MCF 10A (cell line): ENCODE measurements around the gene EXTL1. TPM values are rescaled to one million over a fixed set of nuclear protein-coding genes. Genes with fewer than 3 reads are reported as not detected.

Experiments used
- BruUV-seq: library from RNA; stranded (reverse); fragments of 400-500 nt; replicated peaks from 2 replicates; lab custom pipeline; 2021; lab: Mats Ljungman, UMichigan
- CTCF ChIA-PET: fragments of 300-600 bp; sonication (Branson Sonifier 250); formaldehyde crosslinking; extraction: SDS; loops from one replicate; lab custom pipeline; 2021; ENCODE audit warnings: antibody characterized with exemption, inconsistent platforms; lab: Yijun Ruan, JAX
- POLR2A ChIA-PET: fragments of 300-600, 350-650 bp; sonication (Branson Sonifier 250); formaldehyde crosslinking; extraction: SDS; loops from one replicate; lab custom pipeline; 2020; ENCODE audit warnings: antibody characterized with exemption, inconsistent platforms; lab: Yijun Ruan, JAX
- DNase-seq: peaks from one replicate; pipeline ENCODE4 v3.0.0-alpha.2; 2018; ENCODE audit not compliant: unreplicated experiment
- H3K27ac Mint-ChIP-seq: one replicate; pipeline ENCODE4 v1.8.0; 2022; ENCODE audit warnings: mild to moderate bottlenecking, low read depth, mixed read lengths; ENCODE audit not compliant: unreplicated experiment
- H3K27me3 Mint-ChIP-seq: one replicate; pipeline ENCODE4 v1.8.0; 2022; ENCODE audit warnings: mixed read lengths; ENCODE audit not compliant: insufficient read depth, unreplicated experiment
- H3K36me3 Mint-ChIP-seq: one replicate; pipeline ENCODE4 v1.8.0; 2022; ENCODE audit warnings: mild to moderate bottlenecking, moderate library complexity, mixed read lengths; ENCODE audit not compliant: insufficient read depth, unreplicated experiment
- H3K4me1 Mint-ChIP-seq: one replicate; pipeline ENCODE4 v1.8.0; 2022; ENCODE audit warnings: mixed read lengths; ENCODE audit not compliant: insufficient read depth, unreplicated experiment
- H3K4me3 Mint-ChIP-seq: one replicate; pipeline ENCODE4 v1.8.0; 2022; ENCODE audit warnings: mild to moderate bottlenecking, moderate library complexity, mixed read lengths; ENCODE audit not compliant: unreplicated experiment
- H3K9me3 Mint-ChIP-seq: one replicate; pipeline ENCODE4 v1.8.0; 2022; ENCODE audit warnings: mixed read lengths; ENCODE audit not compliant: unreplicated experiment
- CTCF ChIP-seq: fragments of 200-600 bp; IDR thresholded peaks from one replicate; pipeline ENCODE4 v1.8.0; 2022; ENCODE audit warnings: antibody characterized with exemption, mild to moderate bottlenecking; ENCODE audit not compliant: unreplicated experiment
- intact Hi-C: fragments of 100-400 bp; cut with micrococcal nuclease; formaldehyde crosslinking; loops from 2 replicates; pipeline ENCODE4 v1.14.1; 2022
- total RNA-seq: library from RNA; stranded (reverse); gene quantifications from 2 replicates; pipeline ENCODE4 v1.2.3, GENCODE V29; 2022

EXTL1 gene
- total RNA-seq, 1 experiment from 2014 or later = not detected

DNA sequence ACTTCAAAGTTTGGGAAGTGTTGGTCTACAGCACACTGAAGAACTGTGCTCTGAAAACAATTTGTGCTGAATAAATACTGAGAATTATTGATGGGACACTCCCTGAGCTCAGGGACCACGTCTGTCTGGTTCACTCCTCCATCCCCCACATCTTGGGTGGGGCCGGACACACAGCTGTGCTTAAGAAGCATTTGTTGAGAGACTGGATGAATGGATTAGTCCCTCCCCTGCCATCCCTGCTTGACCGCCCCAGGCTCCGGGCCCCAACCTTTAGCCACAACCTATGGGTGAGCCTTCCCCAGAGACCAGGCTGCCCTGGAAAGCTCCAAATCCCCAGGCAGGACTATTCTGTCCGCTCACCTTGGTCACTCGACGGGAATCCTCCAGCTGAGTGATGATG lies 38.3 kb downstream of the EXTL1 start:
- POLR2A ChIA-PET = interaction anchor here (0.7 to 0.8 kb wide), 2 partner anchors 18 to 110 kb away, joined by 3 to 4 read pairs; partner anchors contain the start of gene ZNF593
- Mint-ChIP-seq H3K9me3 (no peaks in the 10 kb centered on the region), H3K27me3 (peaks cover 48% of the 10 kb centered on the region), H3K4me3 (no peak overlapping the region), H3K4me1 (no peaks in the 10 kb centered on the region), H3K36me3 (no peaks in the 10 kb centered on the region), H3K27ac (no peak overlapping the region)
- TF ChIP-seq CTCF = no peak
- BruUV-seq = no TSS peak
- CTCF ChIA-PET = interaction anchor here (2.5 kb wide), 1 partner anchor 24 kb away, joined by 8 read pairs; no protein-coding TSS in a partner anchor
- intact Hi-C loops = no loop called here
- DNase-seq = no peak

DNA sequence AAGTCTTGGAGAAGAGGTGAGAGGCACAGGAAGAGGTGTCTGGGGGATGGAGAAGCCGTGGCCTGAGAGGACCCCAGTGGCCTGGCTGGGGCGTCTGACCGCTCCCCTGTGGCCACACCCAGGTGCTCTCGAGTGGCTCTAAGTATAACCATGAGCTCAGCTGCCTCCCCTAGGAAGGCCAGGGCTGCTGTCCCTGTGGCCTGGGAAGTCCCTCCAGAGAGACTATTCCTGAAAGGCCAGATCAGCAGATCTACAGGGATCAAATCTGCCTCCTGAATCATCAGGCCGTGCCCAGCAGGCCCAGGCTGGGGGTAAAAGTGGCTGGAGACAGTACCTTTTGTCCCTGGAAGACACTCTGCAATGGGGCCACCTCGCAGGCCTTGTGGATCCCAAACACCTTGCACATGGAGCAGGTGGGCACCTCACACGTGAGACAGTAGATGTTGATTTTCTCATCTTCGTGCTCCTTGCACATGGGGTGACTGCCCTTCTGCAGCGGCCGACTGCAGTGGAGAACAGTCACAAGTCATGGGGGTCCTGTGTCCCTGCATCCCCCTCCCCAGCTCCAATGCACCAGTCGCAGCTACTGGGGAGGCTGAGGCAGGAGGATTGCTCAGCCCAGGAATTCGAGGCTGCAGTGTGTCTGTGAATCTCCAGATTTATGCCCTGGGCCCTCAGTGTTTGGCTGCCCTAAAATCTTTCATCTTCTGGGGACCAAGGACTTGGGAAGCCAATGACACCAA lies 39.4 kb downstream of the EXTL1 start:
- H3K4me1 Mint-ChIP-seq = no peaks in the 10 kb centered on the region
- H3K9me3 Mint-ChIP-seq = no peaks in the 10 kb centered on the region
- no peak for DNase-seq
- BruUV-seq = no TSS peak
- no peak overlapping the region for H3K4me3 Mint-ChIP-seq
- TF ChIP-seq CTCF = no peak
- intact Hi-C loops = no loop called here
- ChIA-PET POLR2A (interaction anchor here (0.9 kb wide), 1 partner anchor 66 kb away, joined by 3 read pairs; no protein-coding TSS in a partner anchor), CTCF (interaction anchor here (0.6 kb wide), 1 partner anchor 164 kb away, joined by 3 read pairs; no protein-coding TSS in a partner anchor)
- H3K27me3 Mint-ChIP-seq = peaks cover 37% of the 10 kb centered on the region
- H3K36me3 Mint-ChIP-seq = no peaks in the 10 kb centered on the region
- no peak overlapping the region for H3K27ac Mint-ChIP-seq

- Mint-ChIP-seq H3K4me3 (no peak overlapping the region), H3K9me3 (no peaks in the 10 kb centered on the region), H3K4me1 (no peaks in the 10 kb centered on the region), H3K27ac (no peak overlapping the region), H3K27me3 (peaks cover 15% of the 10 kb centered on the region), H3K36me3 (no peaks in the 10 kb centered on the region)
- CTCF ChIA-PET = interaction anchor here (0.6 kb wide), 2 partner anchors 65 to 105 kb away, joined by 3 to 4 read pairs; partner anchors contain the start of gene ZNF593
- TF ChIP-seq CTCF = no peak
- no peak for DNase-seq
- no TSS peak for BruUV-seq
- intact Hi-C loops = no loop called here
- POLR2A ChIA-PET = interaction anchor here (0.5 to 1.4 kb wide), 2 partner anchors 13 to 52 kb away, joined by 3 read pairs; no protein-coding TSS in a partner anchor
These were observed 43.0 kb downstream of the EXTL1 start for GRCh38 chr1:26064553-26064952.

- Mint-ChIP-seq H3K4me3 (no peak overlapping the region), H3K36me3 (no peaks in the 10 kb centered on the region), H3K27me3 (peaks cover 10% of the 10 kb centered on the region), H3K27ac (no peak overlapping the region), H3K9me3 (no peaks in the 10 kb centered on the region), H3K4me1 (no peaks in the 10 kb centered on the region)
- no peak for DNase-seq
- CTCF ChIA-PET = interaction anchor here (0.6 kb wide), 1 partner anchor 19 kb away, joined by 3 read pairs; no protein-coding TSS in a partner anchor
- POLR2A ChIA-PET = interaction anchor here (0.8 to 0.9 kb wide), 2 partner anchors 12 to 18 kb away, joined by 3 read pairs; no protein-coding TSS in a partner anchor
- no TSS peak for BruUV-seq
- no peak for TF ChIP-seq CTCF
- intact Hi-C loops = no loop called here
These were observed 44.6 kb downstream of the EXTL1 start for GRCh38 chr1:26066160-26066559.
